Panc1 (cell line): ENCODE data around the gene MYG1. TPM values are rescaled to one million over a fixed set of nuclear protein-coding genes. Genes with fewer than 3 reads are reported as not detected.
A peak's percentile ranks its signal among the peaks of the same experiment; 100 is the strongest.

Source experiments
- ATAC-seq: fragments of 200-7000 bp; cut with Tn5 transposase; 2 replicates; pipeline ENCODE4 v1.9.1; 2020; ENCODE audit warnings: mild to moderate bottlenecking, moderate library complexity
- BruUV-seq: library from RNA; stranded (reverse); fragments of 400-500 nt; replicated peaks from 2 replicates; lab custom pipeline; 2021; lab: Mats Ljungman, UMichigan
- CTCF ChIA-PET: fragments of 300-600 bp; sonication (Branson Sonifier 250); formaldehyde crosslinking; loops from one replicate; lab custom pipeline; 2022; ENCODE audit warnings: antibody characterized with exemption; lab: Charles Lee
- POLR2A ChIA-PET: fragments of 300-600 bp; sonication (Branson Sonifier 250); formaldehyde crosslinking; loops from one replicate; lab custom pipeline; 2022; ENCODE audit warnings: antibody characterized with exemption; lab: Charles Lee
- DNase-seq: peaks from one replicate; pipeline ENCODE4 v3.0.0-alpha.2; 2010; ENCODE audit warnings: low read depth, low spot score
- H3K27ac ChIP-seq: 2 replicates; pipeline ENCODE4 v1.5.1; 2011; ENCODE audit warnings: mild to moderate bottlenecking, low read length, inconsistent platforms
- H3K27me3 ChIP-seq: fragments of 200-500 bp; sonication (Bioruptor generic); 2 replicates; pipeline ENCODE4 v1.6.0; 2014; ENCODE audit warnings: low read length, inconsistent platforms; ENCODE audit not compliant: control insufficient read depth, insufficient read depth
- H3K36me3 ChIP-seq: fragments of 200-500 bp; sonication (Bioruptor generic); 2 replicates; pipeline ENCODE4 v1.5.1; 2014; ENCODE audit warnings: inconsistent platforms, mild to moderate bottlenecking, low read length, moderate library complexity; ENCODE audit not compliant: control insufficient read depth, insufficient read depth
- H3K4me1 ChIP-seq: 2 replicates; pipeline ENCODE4 v1.5.1; 2011; ENCODE audit warnings: inconsistent platforms, mild to moderate bottlenecking, low read length, moderate library complexity; ENCODE audit not compliant: control insufficient read depth, insufficient read depth
- H3K4me3 ChIP-seq, 2 experiments: 2 replicates each; pipeline ENCODE4 v1.5.1; 2011 to 2012; ENCODE audit warnings: low read depth in 2 of 2, low read length in 2 of 2, mild to moderate bottlenecking in 2 of 2, inconsistent platforms in 1 of 2, moderate library complexity in 1 of 2
- H3K9me3 ChIP-seq: fragments of 200-500 bp; sonication (Bioruptor generic); 2 replicates; pipeline ENCODE4 v1.5.1; 2014; ENCODE audit warnings: low read depth, mild to moderate bottlenecking, inconsistent platforms, low read length, moderate library complexity; ENCODE audit not compliant: control insufficient read depth, insufficient read depth
- CTCF ChIP-seq: fragments of 450-650 bp; IDR thresholded peaks from 2 replicates; pipeline ENCODE4 v1.5.1; 2017; ENCODE audit warnings: mild to moderate bottlenecking
- POLR2AphosphoS5 ChIP-seq: IDR thresholded peaks from 2 replicates; pipeline ENCODE4 v1.6.1; 2012; ENCODE audit warnings: mild to moderate bottlenecking, low read depth, low read length, moderate library complexity
- REST ChIP-seq, 2 experiments: IDR thresholded peaks; 2 replicates each; pipeline ENCODE4 v1.6.1; 2011 to 2012; ENCODE audit warnings: low read depth in 2 of 2, control low read depth in 1 of 2, low read length in 1 of 2, mild to moderate bottlenecking in 1 of 2, moderate library complexity in 1 of 2; ENCODE audit not compliant: insufficient read depth in 1 of 2
- SIN3A ChIP-seq: IDR thresholded peaks from 2 replicates; pipeline ENCODE4 v1.6.1; 2012; ENCODE audit warnings: low read depth, mild to moderate bottlenecking, low read length, moderate library complexity, borderline replicate concordance; ENCODE audit not compliant: insufficient read depth
- TCF7L2 ChIP-seq: IDR thresholded peaks from 2 replicates; pipeline ENCODE4 v1.6.1; 2011; ENCODE audit warnings: mild to moderate bottlenecking, low read depth, low read length, inconsistent platforms
- in situ Hi-C: cut with HindIII; loops from 2 replicates; pipeline ENCODE4 v1.10.0; 2016; ENCODE audit warnings: low sequenced_read_pairs, low pct_unique_long_range_greater_than_20kb
- intact Hi-C: fragments of 100-400 bp; cut with micrococcal nuclease; formaldehyde crosslinking; loops from one replicate; pipeline ENCODE4 v1.10.0; 2022; ENCODE audit not compliant: unreplicated experiment
- total RNA-seq: library from RNA; stranded (reverse); gene quantifications from one replicate; pipeline ENCODE4 v1.2.1, GENCODE V29; 2021; ENCODE audit not compliant: unreplicated experiment

MYG1 gene
- total RNA-seq, 1 experiment from 2014 or later: 77.4 TPM

GRCh38 chr12:53300187-53300586, 692 bp downstream of the MYG1 start:
- intact Hi-C loops: no loop called here
- in situ Hi-C loops: no loop called here
- Histone ChIP-seq H3K4me1 (peaks cover 46% of the 10 kb centered on the region), H3K27ac (peak overlapping the region; percentile 95), H3K36me3 (no peaks in the 10 kb centered on the region), H3K27me3 (no peaks in the 10 kb centered on the region), H3K4me3 (peak overlapping the region; percentile 63 to 83), H3K9me3 (no peaks in the 10 kb centered on the region)
- DNase-seq: no peak
- no TSS peak for BruUV-seq
- ATAC-seq: peak; percentile 17
- CTCF ChIA-PET: interaction anchor here (0.5 to 1.1 kb wide), 2 partner anchors 45 to 88 kb away, joined by 3 to 4 read pairs; no protein-coding TSS in a partner anchor
- POLR2A ChIA-PET: interaction anchor here (0.7 kb wide), 1 partner anchor 193 kb away, joined by 4 read pairs; no protein-coding TSS in a partner anchor
- no peak for TF ChIP-seq SIN3A
- TF ChIP-seq CTCF: no peak
- TF ChIP-seq TCF7L2: no peak
- TF ChIP-seq POLR2AphosphoS5: no peak
- no peak for TF ChIP-seq REST (IDR thresholded peaks at IDR 0.05; ENCODE audit: insufficient read depth in 1 of 2, low read depth in 2 of 2, low read length in 1 of 2)

GRCh38 chr12:53302903-53303302, 3.4 kb downstream of the MYG1 start:
- Histone ChIP-seq H3K4me1 (peaks cover 32% of the 10 kb centered on the region), H3K36me3 (0 out of 2 replicates have a peak, but pooled peaks cover 3% of the 10 kb centered on the region), H3K27me3 (no peaks in the 10 kb centered on the region), H3K9me3 (no peaks in the 10 kb centered on the region), H3K4me3 (no peak overlapping the region), H3K27ac (no peak overlapping the region)
- ChIA-PET POLR2A (no interaction called here), CTCF (no interaction called here)
- ATAC-seq (no peak), DNase-seq (no peak)
- TF ChIP-seq REST (IDR thresholded peaks at IDR 0.05; ENCODE audit: insufficient read depth in 1 of 2, low read depth in 2 of 2, low read length in 1 of 2) (no peak), POLR2AphosphoS5 (no peak), SIN3A (no peak), CTCF (no peak), TCF7L2 (no peak)
- intact Hi-C loops: no loop called here
- in situ Hi-C loops: no loop called here
- BruUV-seq: no TSS peak
